K562 (cell line): ENCODE data around the gene NR0B1. TPM values are rescaled to one million over a fixed set of nuclear protein-coding genes. Genes with fewer than 3 reads are reported as not detected.

Experiments
- ARHGAP35 ChIP-seq: fragments of 450-650 bp; IDR thresholded peaks from 2 replicates; pipeline ENCODE4 v1.6.1; 2018; ENCODE audit not compliant: partially characterized antibody
- SRSF7 ChIP-seq: fragments of 200-400 bp; formaldehyde crosslinking; optimal IDR thresholded peaks from 2 replicates; pipeline ENCODE3; 2017; ENCODE audit warnings: mild to moderate bottlenecking, low read depth, low read length
- ZBTB34 ChIP-seq: fragments of 250-450 bp; sonication (Bioruptor Pico); IDR thresholded peaks from 2 replicates; pipeline ENCODE4 v1.8.0; 2021; ENCODE audit warnings: mild to moderate bottlenecking, moderate library complexity
- ZNF146 ChIP-seq: IDR thresholded peaks from one replicate; pipeline ENCODE4 v1.6.1; 2018; ENCODE audit warnings: missing compliant biosample characterization; ENCODE audit not compliant: unreplicated experiment
- ZNF449 ChIP-seq: fragments of 250-450 bp; sonication (Bioruptor Pico); IDR thresholded peaks from 2 replicates; pipeline ENCODE4 v1.8.0; 2022; ENCODE audit warnings: moderate library complexity, mild to moderate bottlenecking, inconsistent platforms
- polyA plus RNA-seq, 8 experiments: library from polyadenylated mRNA; depleted of rRNA in 4 of 8; stranded (reverse) in 5 of 8; unstranded in 3 of 8; fragments of >200 nt; fragmentation: Nextera tagmentation in 2 of 8; fragmentation: Illumina TruSeq in 1 of 8; extraction: Ambion mirVana in 2 of 8; extraction: Trizol in 1 of 8; gene quantifications; 2 replicates each; pipeline versions ENCODE4 v1.2.1 to v1.2.3, GENCODE V29; 2011 to 2014; ENCODE audit warnings: inconsistent platforms in 1 of 8, missing spikeins in 1 of 8
- total RNA-seq, 7 experiments: library from RNA; depleted of rRNA in 6 of 7; stranded (reverse); fragments of >200 nt in 6 of 7; fragmentation: Illumina TruSeq in 2 of 7; extraction: Trizol in 2 of 7; gene quantifications; 2 replicates each; pipeline versions ENCODE4 v1.2.1 to v1.2.3, GENCODE V29; 2011 to 2021; ENCODE audit warnings: low replicate concordance in 1 of 7

The NR0B1 gene
- total and polyA plus RNA-seq, 9 of the 15 experiments (the other 6 are each of a cell fraction or from before 2014, with no cell fraction given): not detected

- TF ChIP-seq ZNF449 (CRISPR knock-in tag): no peak
- TF ChIP-seq ZNF146 (CRISPR knock-in tag): no peak
- TF ChIP-seq ZBTB34 (CRISPR knock-in tag): no peak
- TF ChIP-seq ARHGAP35: no peak
- no peak for TF ChIP-seq SRSF7
Observed at GRCh38 chrX:30310429-30311206, 1.4 kb upstream of the NR0B1 start (continued).
